Heart right ventricle (tissue), 16 donors: ENCODE data around the gene MORF4L2. TPM values are rescaled to one million over a fixed set of nuclear protein-coding genes. Genes with fewer than 3 reads are reported as not detected.

Experiments used
- ATAC-seq, 8 donors: fragments of 200-7000 bp; cut with Tn5 transposase; one replicate each; pipeline ENCODE4 v1.9.1; 2020; ENCODE audit warnings: mild to moderate bottlenecking in 8 of 8, moderate library complexity in 8 of 8, moderate number of reproducible peaks in 1 of 8
- DNase-seq, 2 donors: peaks; one replicate each; pipeline ENCODE4 v3.0.0-alpha.2; 2020
- H3K27ac ChIP-seq, 10 donors: fragments of 200-600 bp; sonication (generic) in 2 of 10; one replicate each; pipeline versions ENCODE4 v1.5.0 to v1.8.0; 2020 to 2022; ENCODE audit warnings: mild to moderate bottlenecking in 3 of 10
- H3K27me3 ChIP-seq, 7 donors: fragments of 200-600 bp; one replicate each; pipeline ENCODE4 v1.8.0; 2021 to 2022; ENCODE audit warnings: mild to moderate bottlenecking in 2 of 7
- H3K36me3 ChIP-seq, 9 donors: fragments of 200-600 bp; sonication (generic) in 1 of 9; one replicate each; pipeline versions ENCODE4 v1.5.0 to v1.8.0; 2020 to 2022; ENCODE audit warnings: mild to moderate bottlenecking in 2 of 9
- H3K4me1 ChIP-seq, 9 donors: fragments of 200-600 bp; sonication (generic) in 1 of 9; one replicate each; pipeline versions ENCODE4 v1.5.0 to v1.8.0; 2020 to 2022; ENCODE audit warnings: mild to moderate bottlenecking in 4 of 9
- H3K4me3 ChIP-seq, 10 donors: fragments of 200-600 bp; sonication (generic) in 2 of 10; one replicate each; pipeline versions ENCODE4 v1.5.0 to v1.8.0; 2020 to 2022; ENCODE audit warnings: mild to moderate bottlenecking in 7 of 10, moderate library complexity in 2 of 10
- H3K9me3 ChIP-seq, 11 donors: fragments of 200-600 bp in 10 of 11; sonication (generic) in 2 of 11; one replicate each; pipeline versions ENCODE4 v1.5.0 to v1.8.0; 2013 to 2022; ENCODE audit warnings: mild to moderate bottlenecking in 2 of 11, control low read depth in 1 of 11, moderate library complexity in 1 of 11
- CTCF ChIP-seq, 9 donors: fragments of 200-600 bp; sonication (generic) in 2 of 9; IDR thresholded peaks; one replicate each; pipeline versions ENCODE4 v1.5.0 to v1.8.0; 2021 to 2022; ENCODE audit warnings: antibody characterized with exemption in 9 of 9, mild to moderate bottlenecking in 5 of 9, moderate library complexity in 1 of 9
- WGBS, 2 donors: extraction: QIAGEN DNeasy Blood & Tissue Kit; methylation state at CpG; one replicate each; pipeline ENCODE4 v1.1.7; 2013; ENCODE audit warnings: inconsistent platforms in 1 of 2; 5-methylcytosine and 5-hydroxymethylcytosine counted together
- intact Hi-C, 10 donors: fragments of 100-400 bp; cut with DNase I; formaldehyde crosslinking; loops; one replicate each; pipeline versions ENCODE4 v1.11.1 to v1.14.2; 2022
- polyA plus RNA-seq, 2 donors: library from polyadenylated mRNA; stranded (reverse); fragments of 200-250 nt; gene quantifications; one replicate each; pipeline ENCODE4 v1.2.3, GENCODE V29; 2013
- total RNA-seq, 10 donors: library from RNA; stranded (reverse); fragmentation: NEBNext Ultra II Directional in 3 of 10; extraction: Animal tissue kit (Norgen Biotek cat#: 25700) in 3 of 10; gene quantifications; one replicate each; pipeline versions ENCODE4 v1.2.1 to v1.2.4, GENCODE V29; 2021 to 2023
- donor health status: Arrhythmogenic right ventricular cardiomyopathy.
- donor health status: ischemic (EF 13 %, LVEDD 7.1; RV severe dilation, severe dysfunction).
- donor health status: healthy with polysubstance abuse.
- donor health status: DM: no; HTN: yes; CAD: no.
- donor health status: DM: no; HTN: no; CAD: no.
- donor health status: ischemic (EF 25% LVEDD 6.9; RV normal size, moderate dysfunction).
- donor health status: ischemic (EF 25% LVEDD 5.7; RV mildly dilated, moderate dysfunction).
- donor health status: healthy.
- donor health status: DM: yes; HTN: yes; CAD: no.
- donor health status: Ischemic cardiomyopathy.
- donor health status: ischemic (EF 35%, LVEDD 5.7; RV mildly dilated, moderate dysfunction).
- donor health status: nonischemic (EF 11% LVEDD 7.7; RV severe dilation, severe dysfunction).
- donor health status: DM: yes; HTN: yes; CAD: no.
- donor health status: PGD.
- donor health status: ischemic (EF 29% LVEDD 5.4; RV normal size, mild dysfunction).
- donor health status: nonischemic (EF 23%, LVEDD 6.1; RV moderate dilation, normal function).

MORF4L2 gene
- total and polyA plus RNA-seq, 12 donors: 94.9 to 346 (median 191) TPM

GRCh38 chrX:103730796-103731493 is 44.4 kb upstream of the MORF4L2 start:
- no peak overlapping the region for H3K4me3 ChIP-seq
- no peaks in the 10 kb centered on the region for H3K36me3 ChIP-seq
- no peaks in the 10 kb centered on the region for H3K9me3 ChIP-seq
- peaks cover 0 to 20% (median 10%) of the 10 kb centered on the region in 9 donors for H3K4me1 ChIP-seq
- TF ChIP-seq CTCF (IDR thresholded peaks at IDR 0.05): no peak
- peak in 1 of 2 donors; percentile 48 for DNase-seq
- WGBS, 2 donors: 25 to 41% methylated on average over 7 to 8 of the region's 8 CpGs
- peak in 7 of 8 donors; percentile 84 to 93 (median 88) for ATAC-seq
- H3K27me3 ChIP-seq: peaks cover 0 to 64% (median 0%) of the 10 kb centered on the region in 7 donors
- H3K27ac ChIP-seq: peak overlapping the region in 9 of 10 donors; percentile 22 to 79 (median 57)
- intact Hi-C loops: loop anchor here in 1 of 10 donors (10.0 kb wide), 1 partner anchor 84 kb away; no protein-coding TSS in a partner anchor

- ATAC-seq: peak in 4 of 8 donors; percentile 15 to 43 (median 39)
- Histone ChIP-seq H3K9me3 (no peaks in the 10 kb centered on the region), H3K4me3 (no peak overlapping the region), H3K27ac (peak overlapping the region in 6 of 10 donors; percentile 28 to 79 (median 64)), H3K36me3 (no peaks in the 10 kb centered on the region), H3K4me1 (peaks cover 0 to 20% (median 10%) of the 10 kb centered on the region in 9 donors), H3K27me3 (peaks cover 0 to 70% (median 0%) of the 10 kb centered on the region in 7 donors)
- 46 to 47% methylated on average over 3 of the region's 3 CpGs for WGBS, 2 donors
- intact Hi-C loops: loop anchor here in 1 of 10 donors (10.0 kb wide), 1 partner anchor 85 kb away; no protein-coding TSS in a partner anchor
- no peak for DNase-seq
- TF ChIP-seq CTCF (IDR thresholded peaks at IDR 0.05): no peak
These were observed 43.8 kb upstream of the MORF4L2 start for GRCh38 chrX:103730147-103730795.

- DNase-seq: no peak
- Histone ChIP-seq H3K27ac (no peak overlapping the region), H3K4me3 (no peak overlapping the region), H3K27me3 (peaks cover 0 to 78% (median 0%) of the 10 kb centered on the region in 7 donors), H3K4me1 (peaks cover 0 to 20% (median 10%) of the 10 kb centered on the region in 9 donors), H3K36me3 (no peaks in the 10 kb centered on the region), H3K9me3 (no peaks in the 10 kb centered on the region)
- intact Hi-C loops: no loop called here
- 72 to 76% methylated on average over 4 to 5 of the region's 5 CpGs for WGBS, 2 donors
- no peak for ATAC-seq
- no peak for TF ChIP-seq CTCF (IDR thresholded peaks at IDR 0.05)
These were observed 42.5 kb upstream of the MORF4L2 start for GRCh38 chrX:103729015-103729414.

DNA sequence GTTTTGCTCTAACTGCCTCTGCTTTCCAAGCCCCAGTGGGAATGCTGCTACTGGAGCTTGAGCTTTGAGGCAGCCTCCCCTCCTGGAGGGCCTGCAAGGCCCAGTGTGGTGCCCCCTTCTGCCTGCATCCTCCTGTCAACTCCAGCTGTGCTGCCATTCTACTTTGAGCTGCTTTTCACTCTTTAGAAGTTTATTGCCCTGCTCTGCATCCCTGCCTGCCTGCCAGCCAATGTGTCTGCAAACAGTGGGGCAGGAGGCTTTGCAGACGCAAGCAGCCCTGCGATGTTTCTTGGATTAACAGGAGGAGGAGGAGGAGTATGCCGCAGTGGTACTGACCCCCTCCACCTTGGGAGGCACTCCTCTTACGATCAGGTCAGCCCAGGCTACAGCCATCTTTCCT is 40.6 kb upstream of the MORF4L2 start:
- Histone ChIP-seq H3K9me3 (no peaks in the 10 kb centered on the region), H3K27me3 (peaks cover 0 to 63% (median 0%) of the 10 kb centered on the region in 7 donors), H3K4me3 (no peak overlapping the region), H3K27ac (no peak overlapping the region), H3K4me1 (peaks cover 0 to 20% (median 10%) of the 10 kb centered on the region in 9 donors), H3K36me3 (no peaks in the 10 kb centered on the region)
- 82 to 83% methylated on average over 4 of the region's 4 CpGs for whole genome bisulfite sequencing, 2 donors
- DNase-seq: no peak
- no peak for TF ChIP-seq CTCF (IDR thresholded peaks at IDR 0.05)
- intact Hi-C loops: loop anchor here in 1 of 10 donors (1.0 kb wide), 1 partner anchor 17 kb away; the partner anchor contains the start of gene TMEM31
- no peak for ATAC-seq
